ENCODE measurements around the gene RMDN3. TPM values are rescaled to one million over a fixed set of nuclear protein-coding genes. Genes with fewer than 3 reads are reported as not detected.

RMDN3 gene
- total and polyA plus RNA-seq, 9 of the 15 experiments (the other 6 are each of a cell fraction or from before 2014, with no cell fraction given), result 8.1 to 38.2 (median 25.9) TPM

GRCh38 chr15:40754883-40755811 lies at the start of gene RMDN3 (continued):
- TF ChIP-seq DPF2 (IDR thresholded peaks at IDR 0.05), result peak; percentile 66
- TF ChIP-seq KAT2B (IDR thresholded peaks at IDR 0.05; ENCODE audit: low read depth, low read length), result peak; percentile 61
- TF ChIP-seq ZNF263 (CRISPR knock-in tag; IDR thresholded peaks at IDR 0.05; ENCODE audit: borderline replicate concordance), result no peak; the same call in 1 of the 2 replicates
- TF ChIP-seq, protein P1, sequence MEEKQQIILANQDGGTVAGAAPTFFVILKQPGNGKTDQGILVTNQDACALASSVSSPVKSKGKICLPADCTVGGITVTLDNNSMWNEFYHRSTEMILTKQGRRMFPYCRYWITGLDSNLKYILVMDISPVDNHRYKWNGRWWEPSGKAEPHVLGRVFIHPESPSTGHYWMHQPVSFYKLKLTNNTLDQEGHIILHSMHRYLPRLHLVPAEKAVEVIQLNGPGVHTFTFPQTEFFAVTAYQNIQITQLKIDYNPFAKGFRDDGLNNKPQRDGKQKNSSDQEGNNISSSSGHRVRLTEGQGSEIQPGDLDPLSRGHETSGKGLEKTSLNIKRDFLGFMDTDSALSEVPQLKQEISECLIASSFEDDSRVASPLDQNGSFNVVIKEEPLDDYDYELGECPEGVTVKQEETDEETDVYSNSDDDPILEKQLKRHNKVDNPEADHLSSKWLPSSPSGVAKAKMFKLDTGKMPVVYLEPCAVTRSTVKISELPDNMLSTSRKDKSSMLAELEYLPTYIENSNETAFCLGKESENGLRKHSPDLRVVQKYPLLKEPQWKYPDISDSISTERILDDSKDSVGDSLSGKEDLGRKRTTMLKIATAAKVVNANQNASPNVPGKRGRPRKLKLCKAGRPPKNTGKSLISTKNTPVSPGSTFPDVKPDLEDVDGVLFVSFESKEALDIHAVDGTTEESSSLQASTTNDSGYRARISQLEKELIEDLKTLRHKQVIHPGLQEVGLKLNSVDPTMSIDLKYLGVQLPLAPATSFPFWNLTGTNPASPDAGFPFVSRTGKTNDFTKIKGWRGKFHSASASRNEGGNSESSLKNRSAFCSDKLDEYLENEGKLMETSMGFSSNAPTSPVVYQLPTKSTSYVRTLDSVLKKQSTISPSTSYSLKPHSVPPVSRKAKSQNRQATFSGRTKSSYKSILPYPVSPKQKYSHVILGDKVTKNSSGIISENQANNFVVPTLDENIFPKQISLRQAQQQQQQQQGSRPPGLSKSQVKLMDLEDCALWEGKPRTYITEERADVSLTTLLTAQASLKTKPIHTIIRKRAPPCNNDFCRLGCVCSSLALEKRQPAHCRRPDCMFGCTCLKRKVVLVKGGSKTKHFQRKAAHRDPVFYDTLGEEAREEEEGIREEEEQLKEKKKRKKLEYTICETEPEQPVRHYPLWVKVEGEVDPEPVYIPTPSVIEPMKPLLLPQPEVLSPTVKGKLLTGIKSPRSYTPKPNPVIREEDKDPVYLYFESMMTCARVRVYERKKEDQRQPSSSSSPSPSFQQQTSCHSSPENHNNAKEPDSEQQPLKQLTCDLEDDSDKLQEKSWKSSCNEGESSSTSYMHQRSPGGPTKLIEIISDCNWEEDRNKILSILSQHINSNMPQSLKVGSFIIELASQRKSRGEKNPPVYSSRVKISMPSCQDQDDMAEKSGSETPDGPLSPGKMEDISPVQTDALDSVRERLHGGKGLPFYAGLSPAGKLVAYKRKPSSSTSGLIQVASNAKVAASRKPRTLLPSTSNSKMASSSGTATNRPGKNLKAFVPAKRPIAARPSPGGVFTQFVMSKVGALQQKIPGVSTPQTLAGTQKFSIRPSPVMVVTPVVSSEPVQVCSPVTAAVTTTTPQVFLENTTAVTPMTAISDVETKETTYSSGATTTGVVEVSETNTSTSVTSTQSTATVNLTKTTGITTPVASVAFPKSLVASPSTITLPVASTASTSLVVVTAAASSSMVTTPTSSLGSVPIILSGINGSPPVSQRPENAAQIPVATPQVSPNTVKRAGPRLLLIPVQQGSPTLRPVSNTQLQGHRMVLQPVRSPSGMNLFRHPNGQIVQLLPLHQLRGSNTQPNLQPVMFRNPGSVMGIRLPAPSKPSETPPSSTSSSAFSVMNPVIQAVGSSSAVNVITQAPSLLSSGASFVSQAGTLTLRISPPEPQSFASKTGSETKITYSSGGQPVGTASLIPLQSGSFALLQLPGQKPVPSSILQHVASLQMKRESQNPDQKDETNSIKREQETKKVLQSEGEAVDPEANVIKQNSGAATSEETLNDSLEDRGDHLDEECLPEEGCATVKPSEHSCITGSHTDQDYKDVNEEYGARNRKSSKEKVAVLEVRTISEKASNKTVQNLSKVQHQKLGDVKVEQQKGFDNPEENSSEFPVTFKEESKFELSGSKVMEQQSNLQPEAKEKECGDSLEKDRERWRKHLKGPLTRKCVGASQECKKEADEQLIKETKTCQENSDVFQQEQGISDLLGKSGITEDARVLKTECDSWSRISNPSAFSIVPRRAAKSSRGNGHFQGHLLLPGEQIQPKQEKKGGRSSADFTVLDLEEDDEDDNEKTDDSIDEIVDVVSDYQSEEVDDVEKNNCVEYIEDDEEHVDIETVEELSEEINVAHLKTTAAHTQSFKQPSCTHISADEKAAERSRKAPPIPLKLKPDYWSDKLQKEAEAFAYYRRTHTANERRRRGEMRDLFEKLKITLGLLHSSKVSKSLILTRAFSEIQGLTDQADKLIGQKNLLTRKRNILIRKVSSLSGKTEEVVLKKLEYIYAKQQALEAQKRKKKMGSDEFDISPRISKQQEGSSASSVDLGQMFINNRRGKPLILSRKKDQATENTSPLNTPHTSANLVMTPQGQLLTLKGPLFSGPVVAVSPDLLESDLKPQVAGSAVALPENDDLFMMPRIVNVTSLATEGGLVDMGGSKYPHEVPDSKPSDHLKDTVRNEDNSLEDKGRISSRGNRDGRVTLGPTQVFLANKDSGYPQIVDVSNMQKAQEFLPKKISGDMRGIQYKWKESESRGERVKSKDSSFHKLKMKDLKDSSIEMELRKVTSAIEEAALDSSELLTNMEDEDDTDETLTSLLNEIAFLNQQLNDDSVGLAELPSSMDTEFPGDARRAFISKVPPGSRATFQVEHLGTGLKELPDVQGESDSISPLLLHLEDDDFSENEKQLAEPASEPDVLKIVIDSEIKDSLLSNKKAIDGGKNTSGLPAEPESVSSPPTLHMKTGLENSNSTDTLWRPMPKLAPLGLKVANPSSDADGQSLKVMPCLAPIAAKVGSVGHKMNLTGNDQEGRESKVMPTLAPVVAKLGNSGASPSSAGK (IDR thresholded peaks at IDR 0.05), result no peak; the same call in none of the 2 replicates
- TF ChIP-seq ELF1 (tag; IDR thresholded peaks at IDR 0.05), result peak; percentile 48; the same call in 1 of the 2 replicates
- TF ChIP-seq, protein P2, sequence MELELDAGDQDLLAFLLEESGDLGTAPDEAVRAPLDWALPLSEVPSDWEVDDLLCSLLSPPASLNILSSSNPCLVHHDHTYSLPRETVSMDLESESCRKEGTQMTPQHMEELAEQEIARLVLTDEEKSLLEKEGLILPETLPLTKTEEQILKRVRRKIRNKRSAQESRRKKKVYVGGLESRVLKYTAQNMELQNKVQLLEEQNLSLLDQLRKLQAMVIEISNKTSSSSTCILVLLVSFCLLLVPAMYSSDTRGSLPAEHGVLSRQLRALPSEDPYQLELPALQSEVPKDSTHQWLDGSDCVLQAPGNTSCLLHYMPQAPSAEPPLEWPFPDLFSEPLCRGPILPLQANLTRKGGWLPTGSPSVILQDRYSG (tag; conservative IDR thresholded peaks at IDR 0.05; ENCODE audit: low read depth), result 0 out of 2 replicates have a peak, but pooled peaks have one; percentile 18
- TF ChIP-seq ZNF586 (CRISPR knock-in tag; conservative IDR thresholded peaks at IDR 0.05), result no peak
- TF ChIP-seq NR1H2 (CRISPR knock-in tag; IDR thresholded peaks at IDR 0.05), result no peak
- TF ChIP-seq ZFP91 (CRISPR knock-in tag; IDR thresholded peaks at IDR 0.05), result no peak
- no peak for TF ChIP-seq NFATC3 (IDR thresholded peaks at IDR 0.05)
- peak; percentile 87; the same call in 1 of the 2 replicates for TF ChIP-seq GTF2E2 (tag; IDR thresholded peaks at IDR 0.05)
- TF ChIP-seq FOXK1 (CRISPR knock-in tag; IDR thresholded peaks at IDR 0.05; ENCODE audit: borderline replicate concordance), result no peak
- peak; percentile 29; the same call in 1 of the 2 replicates for TF ChIP-seq NCOR1 (IDR thresholded peaks at IDR 0.05)

All from K562 (cell line).